Gastroesophageal sphincter (tissue), 3 donors: ENCODE results near the gene VAV1.

ENCODE experiments used
- POLR2A ChIP-seq, 2 donors: fragments of 450-650 bp; IDR thresholded peaks; one replicate each; pipeline ENCODE4 v1.6.1; 2017; ENCODE audit warnings: antibody characterized with exemption in 2 of 2, mild to moderate bottlenecking in 2 of 2, moderate library complexity in 1 of 2
- POLR2AphosphoS5 ChIP-seq: sonication (generic); formaldehyde crosslinking; IDR thresholded peaks from one replicate; pipeline ENCODE4 v1.6.1; 2017; ENCODE audit warnings: antibody characterized with exemption
- TF ChIP-seq, protein P1 (sequence below), 4 experiments: fragments of 200-600 bp in 2 of 4; fragments of 450-650 bp in 2 of 4; sonication (generic) in 1 of 4; IDR thresholded peaks; one replicate each; pipeline ENCODE4 v1.5.1; 2017 to 2019; ENCODE audit warnings: antibody characterized with exemption in 4 of 4, mild to moderate bottlenecking in 2 of 4, moderate library complexity in 2 of 4

DNA sequence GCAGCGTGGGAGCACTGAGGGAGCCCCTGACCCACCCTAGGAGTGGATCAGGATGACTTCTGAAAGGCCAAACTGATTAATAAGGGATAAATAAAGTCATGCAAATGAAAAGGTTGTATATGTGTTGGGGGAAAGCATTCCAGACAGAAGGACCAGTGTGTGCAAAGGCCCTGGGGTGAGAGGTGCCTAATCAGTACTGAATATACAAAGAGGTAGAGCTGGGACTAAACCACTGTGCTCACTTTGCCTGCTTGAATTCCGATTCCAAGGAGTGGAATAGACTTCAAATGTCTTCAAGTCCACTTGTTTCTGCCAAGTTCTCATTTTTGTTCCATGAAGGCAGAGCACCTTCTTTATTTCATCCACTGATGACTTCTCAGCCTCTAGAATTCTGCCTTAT, 82.2 kb downstream of the VAV1 start:
- TF ChIP-seq POLR2AphosphoS5 (no peak), POLR2A (IDR thresholded peaks at IDR 0.05) (no peak)
- TF ChIP-seq, protein P1, sequence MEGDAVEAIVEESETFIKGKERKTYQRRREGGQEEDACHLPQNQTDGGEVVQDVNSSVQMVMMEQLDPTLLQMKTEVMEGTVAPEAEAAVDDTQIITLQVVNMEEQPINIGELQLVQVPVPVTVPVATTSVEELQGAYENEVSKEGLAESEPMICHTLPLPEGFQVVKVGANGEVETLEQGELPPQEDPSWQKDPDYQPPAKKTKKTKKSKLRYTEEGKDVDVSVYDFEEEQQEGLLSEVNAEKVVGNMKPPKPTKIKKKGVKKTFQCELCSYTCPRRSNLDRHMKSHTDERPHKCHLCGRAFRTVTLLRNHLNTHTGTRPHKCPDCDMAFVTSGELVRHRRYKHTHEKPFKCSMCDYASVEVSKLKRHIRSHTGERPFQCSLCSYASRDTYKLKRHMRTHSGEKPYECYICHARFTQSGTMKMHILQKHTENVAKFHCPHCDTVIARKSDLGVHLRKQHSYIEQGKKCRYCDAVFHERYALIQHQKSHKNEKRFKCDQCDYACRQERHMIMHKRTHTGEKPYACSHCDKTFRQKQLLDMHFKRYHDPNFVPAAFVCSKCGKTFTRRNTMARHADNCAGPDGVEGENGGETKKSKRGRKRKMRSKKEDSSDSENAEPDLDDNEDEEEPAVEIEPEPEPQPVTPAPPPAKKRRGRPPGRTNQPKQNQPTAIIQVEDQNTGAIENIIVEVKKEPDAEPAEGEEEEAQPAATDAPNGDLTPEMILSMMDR (IDR thresholded peaks at IDR 0.05): no peak
